ENCODE data around the gene MMS19. TPM values are rescaled to one million over a fixed set of nuclear protein-coding genes. Genes with fewer than 3 reads are reported as not detected.

The MMS19 gene
- total and polyA plus RNA-seq, 10 of the 15 experiments (the other 5 are each of a cell fraction or from before 2014, with no cell fraction given) = 40.2 to 112 (median 69.0) TPM

- TF ChIP-seq USF2 (IDR thresholded peaks at IDR 0.05; ENCODE audit: borderline replicate concordance, low read depth, low read length) = no peak
- TF ChIP-seq HDGF (IDR thresholded peaks at IDR 0.05) = no peak
- TF ChIP-seq CBX5 (IDR thresholded peaks at IDR 0.05; ENCODE audit: low read depth) = no peak
- TF ChIP-seq SIN3A (IDR thresholded peaks at IDR 0.05; ENCODE audit: low read depth, low read length) = no peak
- TF ChIP-seq BRCA1 (IDR thresholded peaks at IDR 0.05; ENCODE audit: low read depth, low read length) = no peak
- no peak for TF ChIP-seq E2F8 (IDR thresholded peaks at IDR 0.05; ENCODE audit: low read depth, partially characterized antibody)
- TF ChIP-seq SMAD5 (IDR thresholded peaks at IDR 0.05; ENCODE audit: low read depth) = no peak
- no peak for TF ChIP-seq ZNF384 (IDR thresholded peaks at IDR 0.05; ENCODE audit: borderline replicate concordance, low read depth, low read length)
- TF ChIP-seq TARDBP (IDR thresholded peaks at IDR 0.05; ENCODE audit: borderline replicate concordance) = no peak
- no peak for TF ChIP-seq ZNF622 (IDR thresholded peaks at IDR 0.05)
- no peak for TF ChIP-seq BCL11A (IDR thresholded peaks at IDR 0.05; ENCODE audit: low read depth, low read length)
- TF ChIP-seq RELB (IDR thresholded peaks at IDR 0.05; ENCODE audit: low read depth) = no peak
- TF ChIP-seq JUNB (IDR thresholded peaks at IDR 0.05) = no peak
- TF ChIP-seq LARP7 (IDR thresholded peaks at IDR 0.05) = no peak
- no peak for TF ChIP-seq ATF7 (IDR thresholded peaks at IDR 0.05; ENCODE audit: low read depth)
- TF ChIP-seq CHD1 (IDR thresholded peaks at IDR 0.05; ENCODE audit: low read depth, low read length) = no peak
- no peak for TF ChIP-seq POLR2AphosphoS2 (IDR thresholded peaks at IDR 0.05; ENCODE audit: low read depth, low read length)
- ChIA-PET POLR2A (interaction anchor here (1.7 kb wide), 1 partner anchor 19 kb away, joined by 3 read pairs; no protein-coding TSS in a partner anchor), SMC1A (ENCODE audit: uncharacterized antibody, unreplicated experiment) (interaction anchor here (0.8 to 1.6 kb wide), 2 partner anchors 17 to 19 kb away, joined by 3 to 4 read pairs; no protein-coding TSS in a partner anchor), RAD21 (ENCODE audit: unreplicated experiment) (interaction anchor here (0.7 kb wide), 1 partner anchor 172 kb away, joined by 3 read pairs; no protein-coding TSS in a partner anchor), CTCF (interaction anchor here (0.8 to 3.5 kb wide), 3 partner anchors 11 to 96 kb away, joined by 3 to 12 read pairs (median 3); partner anchors contain the start of gene ANKRD2)
- Histone ChIP-seq H3K4me2 (ENCODE audit: control insufficient read depth, insufficient read depth) (no peak overlapping the region), H3K79me2 (ENCODE audit: control insufficient read depth, insufficient read depth, low read length) (no peaks in the 10 kb centered on the region), H3K27ac (ENCODE audit: control insufficient read depth, insufficient read depth) (no peak overlapping the region), H3K36me3 (ENCODE audit: control insufficient read depth in 2 of 2, insufficient read depth in 2 of 2, low read length in 1 of 2) (peaks cover 15 to 27% of the 10 kb centered on the region in 2 experiments), H3K9me3 (replicated peaks; ENCODE audit: control insufficient read depth, insufficient read depth, low read length) (no peaks in the 10 kb centered on the region), H3K4me3 (no peak overlapping the region), H3K4me1 (ENCODE audit: control insufficient read depth, insufficient read depth, low read length) (no peaks in the 10 kb centered on the region), H4K20me1 (ENCODE audit: control insufficient read depth, insufficient read depth) (no peaks in the 10 kb centered on the region), H3K9ac (ENCODE audit: control insufficient read depth, insufficient read depth, low read length) (no peak overlapping the region), H3K27me3 (replicated peaks in 1 of 2; ENCODE audit: control insufficient read depth in 2 of 2, insufficient read depth in 2 of 2, low read length in 1 of 2) (no peaks in the 10 kb centered on the region), H2AFZ (ENCODE audit: control insufficient read depth, low read depth, low read length) (no peak overlapping the region)
- no TSS peak for BruUV-seq (replicated peaks)
- intact Hi-C loops (cut with micrococcal nuclease; ENCODE audit: unreplicated experiment) (no loop called here), in situ Hi-C loops (cut with MboI) (no loop called here)
- ATAC-seq = no peak
- no peak for DNase-seq (ENCODE audit: low read depth, low spot score)
- 95% methylated on average over 2 of the region's 2 CpGs for WGBS (ENCODE audit: insufficient coverage, insufficient replicate concordance, low lambda C conversion rate, missing lambda C conversion rate)
- FAIRE-seq = no peak
These were observed 22.2 kb downstream of the MMS19 start for GRCh38 chr10:97475936-97476594.
